ENCODE data around the gene PFKP. TPM values are rescaled to one million over a fixed set of nuclear protein-coding genes. Genes with fewer than 3 reads are reported as not detected.

The PFKP gene
- total RNA-seq, 2 experiments from 2014 or later: 217 to 219 TPM

- CTCF ChIA-PET: interaction anchor here (1.0 to 1.4 kb wide), 3 partner anchors 19 to 21 kb away, joined by 3 to 4 read pairs (median 3); no protein-coding TSS in a partner anchor
- intact Hi-C loops (cut with micrococcal nuclease): no loop called here
These were observed 106.0 kb downstream of the PFKP start for GRCh38 chr10:3173171-3173878.

GRCh38 chr10:3178042-3178441 is 110.7 kb downstream of the PFKP start:
- Mint-ChIP-seq H3K36me3 (ENCODE audit: low read depth) (no peaks in the 10 kb centered on the region), H3K4me3 (no peak overlapping the region), H3K4me1 (ENCODE audit: low read depth) (peaks cover 3% of the 10 kb centered on the region), H3K27me3 (peaks cover 9% of the 10 kb centered on the region), H3K9me3 (no peaks in the 10 kb centered on the region), H3K27ac (no peak overlapping the region)
- intact Hi-C loops (cut with micrococcal nuclease): no loop called here
- CTCF ChIA-PET: no interaction called here
- DNase-seq (no peak), ATAC-seq (no peak)
- no peak for TF ChIP-seq CTCF (IDR thresholded peaks at IDR 0.05)
- POLR2A ChIA-PET: no interaction called here

More at GRCh38 chr10:3173171-3173878, 106.0 kb downstream of the PFKP start:
- peak; percentile 38 for ATAC-seq
- Mint-ChIP-seq H3K4me3 (peak overlapping the region; percentile 91), H3K4me1 (ENCODE audit: low read depth) (peaks cover 21% of the 10 kb centered on the region), H3K36me3 (ENCODE audit: low read depth) (peaks cover 24% of the 10 kb centered on the region), H3K27me3 (no peaks in the 10 kb centered on the region), H3K9me3 (no peaks in the 10 kb centered on the region), H3K27ac (peak overlapping the region; percentile 77)
- no peak for TF ChIP-seq CTCF (IDR thresholded peaks at IDR 0.05)
- POLR2A ChIA-PET: interaction anchor here (1.1 to 2.1 kb wide), 5 partner anchors 12 to 612 kb away, joined by 3 to 7 read pairs (median 6); partner anchors contain the start of gene KLF6
- DNase-seq: peak; percentile 85

GRCh38 chr10:3179174-3179573 is 111.8 kb downstream of the PFKP start:
- no peaks in the 10 kb centered on the region for H3K36me3 Mint-ChIP-seq (ENCODE audit: low read depth)
- DNase-seq (no peak), ATAC-seq (no peak)
- H3K4me1 Mint-ChIP-seq (ENCODE audit: low read depth): no peaks in the 10 kb centered on the region
- H3K4me3 Mint-ChIP-seq: no peak overlapping the region
- TF ChIP-seq CTCF (IDR thresholded peaks at IDR 0.05): no peak
- H3K27ac Mint-ChIP-seq: no peak overlapping the region
- H3K27me3 Mint-ChIP-seq: peaks cover 9% of the 10 kb centered on the region
- intact Hi-C loops (cut with micrococcal nuclease): no loop called here
- ChIA-PET CTCF (no interaction called here), POLR2A (no interaction called here)
- H3K9me3 Mint-ChIP-seq: no peaks in the 10 kb centered on the region

- Mint-ChIP-seq H3K4me3 (no peak overlapping the region), H3K27ac (no peak overlapping the region), H3K27me3 (peaks cover 9% of the 10 kb centered on the region), H3K4me1 (ENCODE audit: low read depth) (peaks cover 6% of the 10 kb centered on the region), H3K36me3 (ENCODE audit: low read depth) (no peaks in the 10 kb centered on the region), H3K9me3 (no peaks in the 10 kb centered on the region)
- no peak for TF ChIP-seq CTCF (IDR thresholded peaks at IDR 0.05)
- intact Hi-C loops (cut with micrococcal nuclease): no loop called here
- ATAC-seq (no peak), DNase-seq (no peak)
- POLR2A ChIA-PET: no interaction called here
- CTCF ChIA-PET: interaction anchor here (1.2 kb wide), 1 partner anchor 17 kb away, joined by 3 read pairs; no protein-coding TSS in a partner anchor
These were observed 113.1 kb downstream of the PFKP start for GRCh38 chr10:3180355-3181025.

GRCh38 chr10:3185386-3185785 is 118.0 kb downstream of the PFKP start:
- ChIA-PET CTCF (interaction anchor here (5.0 kb wide), 1 partner anchor 12 kb away, joined by 31 read pairs; no protein-coding TSS in a partner anchor), POLR2A (interaction anchor here (1.5 kb wide), 1 partner anchor 12 kb away, joined by 7 read pairs; the partner anchor contains the start of gene PITRM1)
- Mint-ChIP-seq H3K36me3 (ENCODE audit: low read depth) (no peaks in the 10 kb centered on the region), H3K27ac (no peak overlapping the region), H3K9me3 (no peaks in the 10 kb centered on the region), H3K4me1 (ENCODE audit: low read depth) (peaks cover 14% of the 10 kb centered on the region), H3K4me3 (no peak overlapping the region), H3K27me3 (peaks cover 12% of the 10 kb centered on the region)
- DNase-seq: peak; percentile 42
- TF ChIP-seq CTCF (IDR thresholded peaks at IDR 0.05): no peak
- ATAC-seq: peak; percentile 37
- intact Hi-C loops (cut with micrococcal nuclease): no loop called here

Measured in activated CD8-positive, alpha-beta T cell treated with anti-CD3 and anti-CD28 coated beads for 36 hours (primary cell).